CD4-positive, alpha-beta T cell treated with Interleukin-15 for 4 hours (primary cell): ENCODE results near the gene CAMK1.

Source experiments
- DNase-seq: peaks from one replicate; pipeline ENCODE4 v3.0.0-alpha.2; 2020; ENCODE audit warnings: low spot score

The CAMK1 gene

DNA sequence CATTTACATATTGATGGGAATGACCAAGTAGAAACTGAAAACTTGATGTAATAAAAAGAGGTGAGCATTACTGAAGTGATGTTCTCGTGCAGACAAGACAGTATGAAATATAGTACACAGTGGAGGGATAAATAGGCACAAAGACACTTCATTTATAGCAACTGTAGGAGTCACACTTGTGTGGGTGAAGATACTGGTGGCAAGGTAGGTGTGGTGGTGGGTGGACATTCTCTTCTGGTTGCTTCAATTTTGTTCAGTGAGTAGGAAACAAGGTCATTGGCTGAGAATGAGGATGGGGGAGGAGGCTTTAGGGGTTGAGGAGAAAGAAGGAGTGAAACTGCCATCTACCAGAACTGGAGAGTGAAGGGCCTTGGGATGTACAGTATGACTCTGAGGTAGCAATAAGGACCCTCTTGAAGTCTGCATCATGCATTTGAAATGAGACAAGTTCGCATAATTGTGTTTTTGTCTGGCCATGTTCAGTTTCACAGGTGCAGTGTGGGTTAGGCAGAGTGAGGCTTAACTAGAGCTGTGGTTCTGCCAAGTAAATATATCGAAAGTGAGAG is 59.5 kb downstream of the CAMK1 start:
- no peak for DNase-seq
